Measurements from ENCODE around the gene PTBP3. TPM values are rescaled to one million over a fixed set of nuclear protein-coding genes. Genes with fewer than 3 reads are reported as not detected.

The PTBP3 gene
- total and polyA plus RNA-seq, 2 of the 4 experiments (the other 2 are of a cell fraction), result 8.6 to 15.6 TPM

- TF ChIP-seq MXI1 (IDR thresholded peaks at IDR 0.05; ENCODE audit: borderline replicate concordance, low read depth, low read length) (no peak), CEBPB (IDR thresholded peaks at IDR 0.05; ENCODE audit: low read depth, low read length) (peak; percentile 81)
- no peak overlapping the region for H2BK15ac ChIP-seq (ENCODE audit: low read depth, low read length)
- H3K4me1 ChIP-seq (ENCODE audit: control insufficient read depth, insufficient read depth, low read length), result peaks cover 2% of the 10 kb centered on the region; the same call in 1 of the 2 replicates
- no TSS peak for BruUV-seq (replicated peaks)
- in situ Hi-C loops (cut with MboI; ENCODE audit: low sequenced_read_pairs) (no loop called here), dilution Hi-C loops (cut with HindIII; ENCODE audit: low sequenced_read_pairs, unreplicated experiment) (no loop called here), intact Hi-C loops (cut with micrococcal nuclease) (no loop called here)
- DNase-seq (peak; percentile 60), ATAC-seq (ENCODE audit: low read depth) (peak; percentile 75)
- no peak overlapping the region for H2BK5ac ChIP-seq (ENCODE audit: low read depth, low read length, poor library complexity, severe bottlenecking)
- H3K4me3 ChIP-seq (ENCODE audit: insufficient read depth, low read depth, low read length), result no peak overlapping the region
- no peak overlapping the region for H2AFZ ChIP-seq (replicated peaks; ENCODE audit: low read length, poor library complexity)
- no peak overlapping the region for H3K4me2 ChIP-seq (ENCODE audit: low read depth, low read length)
- no peak overlapping the region for H4K5ac ChIP-seq (ENCODE audit: low read depth, low read length)
- peaks cover 6% of the 10 kb centered on the region for H3K9me1 ChIP-seq (ENCODE audit: insufficient read depth, low read length)
- 0 out of 2 replicates have a peak overlapping the region, but pooled peaks have one; percentile 33 for H2AK5ac ChIP-seq (ENCODE audit: low read depth, low read length)
- H3K56ac ChIP-seq (ENCODE audit: extremely low read depth, insufficient read depth, low read length), result no peak overlapping the region
- no peak overlapping the region; the same call in 1 of the 2 replicates for H3K4ac ChIP-seq (ENCODE audit: low read depth, low read length)
- H3K9me3 ChIP-seq (ENCODE audit: control insufficient read depth, insufficient read depth, low read length), result no peaks in the 10 kb centered on the region
- 0 out of 2 replicates have a peak, but pooled peaks cover 3% of the 10 kb centered on the region for H4K20me1 ChIP-seq (ENCODE audit: insufficient read depth, low read length)
- CTCF ChIA-PET, result interaction anchor here (0.9 kb wide), 1 partner anchor 128 kb away, joined by 3 read pairs; no protein-coding TSS in a partner anchor
- H3K14ac ChIP-seq (replicated peaks; ENCODE audit: low read depth, low read length), result no peak overlapping the region
- peak overlapping the region; percentile 66; the same call in 1 of the 2 replicates for H3K27ac ChIP-seq (ENCODE audit: insufficient read depth, low read length)
- H2BK20ac ChIP-seq (ENCODE audit: low read depth, low read length), result no peak overlapping the region; the same call in 1 of the 2 replicates
- no peak overlapping the region for H3K9ac ChIP-seq (ENCODE audit: low read depth, low read length)
- no CpG with 5 or more reads among the region's 1 CpG for WGBS, 2 experiments (ENCODE audit: extremely low coverage in 2 of 2, insufficient read length in 1 of 2)
- peak overlapping the region; percentile 40; the same call in 1 of the 2 replicates for H2BK120ac ChIP-seq (ENCODE audit: low read depth, low read length)
- peaks cover 4% of the 10 kb centered on the region for H3K36me3 ChIP-seq (ENCODE audit: control insufficient read depth, insufficient read depth, low read length)
- no peak overlapping the region for H4K91ac ChIP-seq (ENCODE audit: insufficient read depth, low read depth, low read length)
- H3K79me1 ChIP-seq (ENCODE audit: low read depth in 1 of 2, low read length in 2 of 2), result peaks cover 10 to 37% of the 10 kb centered on the region in 2 experiments; a peak in 3 of 4 replicates
- no peak overlapping the region for H3K23ac ChIP-seq (ENCODE audit: low read depth, low read length)
- POLR2A ChIA-PET (ENCODE audit: unreplicated experiment), result no interaction called here
- no peak overlapping the region for H2AK9ac ChIP-seq (replicated peaks; ENCODE audit: low read depth, low read length, poor library complexity)
- H3K18ac ChIP-seq (ENCODE audit: low read depth, low read length), result no peak overlapping the region
- H4K8ac ChIP-seq (ENCODE audit: low read depth in 2 of 2, low read length in 2 of 2), result no peak overlapping the region; a peak in 1 of 4 replicates
- no peaks in the 10 kb centered on the region for H3K27me3 ChIP-seq (ENCODE audit: control insufficient read depth, insufficient read depth, low read length)
Observed at GRCh38 chr9:112233769-112234168, 99.7 kb downstream of the PTBP3 start.

Measured in IMR-90 (cell line).